ENCODE measurements around the gene CSRP2. TPM values are rescaled to one million over a fixed set of nuclear protein-coding genes. Genes with fewer than 3 reads are reported as not detected.

CSRP2 gene
- total RNA-seq, 6 experiments from 2014 or later = 20.7 to 32.7 (median 29.5) TPM

GRCh38 chr12:76921100-76921471 lies 42.3 kb upstream of the CSRP2 start:
- no peak for DNase-seq
- Mint-ChIP-seq H3K9me3 (no peaks in the 10 kb centered on the region), H3K4me3 (no peak overlapping the region), H3K4me1 (ENCODE audit: low read depth) (peaks cover 17% of the 10 kb centered on the region), H3K27ac (no peak overlapping the region), H3K36me3 (ENCODE audit: low read depth) (no peaks in the 10 kb centered on the region), H3K27me3 (ENCODE audit: insufficient read depth) (0 out of 2 replicates have a peak, but pooled peaks cover 4% of the 10 kb centered on the region)
- no peak for TF ChIP-seq CTCF (IDR thresholded peaks at IDR 0.05)

- H3K4me3 Mint-ChIP-seq = no peak overlapping the region
- TF ChIP-seq CTCF (IDR thresholded peaks at IDR 0.05) = no peak
- H3K4me1 Mint-ChIP-seq (ENCODE audit: low read depth) = peaks cover 23% of the 10 kb centered on the region
- no peaks in the 10 kb centered on the region for H3K9me3 Mint-ChIP-seq
- DNase-seq = no peak
- no peak overlapping the region for H3K27ac Mint-ChIP-seq
- 0 out of 2 replicates have a peak, but pooled peaks cover 4% of the 10 kb centered on the region for H3K27me3 Mint-ChIP-seq (ENCODE audit: insufficient read depth)
- H3K36me3 Mint-ChIP-seq (ENCODE audit: low read depth) = no peaks in the 10 kb centered on the region
These were observed 41.6 kb upstream of the CSRP2 start for GRCh38 chr12:76920172-76921099.

- no peak for TF ChIP-seq CTCF (IDR thresholded peaks at IDR 0.05)
- no peaks in the 10 kb centered on the region for H3K9me3 Mint-ChIP-seq
- H3K4me1 Mint-ChIP-seq (ENCODE audit: low read depth) = peaks cover 29% of the 10 kb centered on the region
- no peaks in the 10 kb centered on the region for H3K36me3 Mint-ChIP-seq (ENCODE audit: low read depth)
- no peak for DNase-seq
- H3K27ac Mint-ChIP-seq = no peak overlapping the region
- H3K27me3 Mint-ChIP-seq (ENCODE audit: insufficient read depth) = 0 out of 2 replicates have a peak, but pooled peaks cover 4% of the 10 kb centered on the region
- no peak overlapping the region for H3K4me3 Mint-ChIP-seq
These were observed 40.8 kb upstream of the CSRP2 start for GRCh38 chr12:76919383-76920171.

GRCh38 chr12:76916170-76916540 lies 37.3 kb upstream of the CSRP2 start:
- Mint-ChIP-seq H3K27ac (peak overlapping the region; percentile 17; the same call in 1 of the 2 replicates), H3K9me3 (no peaks in the 10 kb centered on the region)
- DNase-seq = no peak

More at GRCh38 chr12:76916170-76916540, 37.3 kb upstream of the CSRP2 start:
- H3K4me3 Mint-ChIP-seq = peak overlapping the region; percentile 53; the same call in 1 of the 2 replicates
- TF ChIP-seq CTCF (IDR thresholded peaks at IDR 0.05) = no peak
- H3K36me3 Mint-ChIP-seq (ENCODE audit: low read depth) = no peaks in the 10 kb centered on the region
- peaks cover 1% of the 10 kb centered on the region; the same call in 1 of the 2 replicates for H3K27me3 Mint-ChIP-seq (ENCODE audit: insufficient read depth)
- H3K4me1 Mint-ChIP-seq (ENCODE audit: low read depth) = peaks cover 18% of the 10 kb centered on the region

Measured in HFFc6 (cell line).